ENCODE results near the gene KCNC1.
A peak's percentile ranks its signal among the peaks of the same experiment; 100 is the strongest.

Gene KCNC1

GRCh38 chr11:17814546-17814945 lies 80.0 kb downstream of the KCNC1 start:
- no peak for DNase-seq (ENCODE audit: low read depth, low spot score)
- TF ChIP-seq CTCF (IDR thresholded peaks at IDR 0.05; ENCODE audit: low read depth, low read length), result no peak
- no peak overlapping the region for H3K4me3 ChIP-seq (ENCODE audit: low read depth, low read length)
- in situ Hi-C loops (cut with HindIII; ENCODE audit: low sequenced_read_pairs), result no loop called here

GRCh38 chr11:17816232-17816931 lies 81.8 kb downstream of the KCNC1 start:
- in situ Hi-C loops (cut with HindIII; ENCODE audit: low sequenced_read_pairs), result no loop called here
- H3K4me3 ChIP-seq (ENCODE audit: low read depth, low read length), result no peak overlapping the region
- no peak for TF ChIP-seq CTCF (IDR thresholded peaks at IDR 0.05; ENCODE audit: low read depth, low read length)
- DNase-seq (ENCODE audit: low read depth, low spot score), result no peak

GRCh38 chr11:17821648-17822400 lies 87.2 kb downstream of the KCNC1 start:
- in situ Hi-C loops (cut with HindIII; ENCODE audit: low sequenced_read_pairs), result no loop called here
- peak; percentile 4 for DNase-seq (ENCODE audit: low read depth, low spot score)
- no peak overlapping the region for H3K4me3 ChIP-seq (ENCODE audit: low read depth, low read length)
- TF ChIP-seq CTCF (IDR thresholded peaks at IDR 0.05; ENCODE audit: low read depth, low read length), result no peak

GRCh38 chr11:17822401-17822781 lies 87.8 kb downstream of the KCNC1 start:
- no peak for TF ChIP-seq CTCF (IDR thresholded peaks at IDR 0.05; ENCODE audit: low read depth, low read length)
- DNase-seq (ENCODE audit: low read depth, low spot score), result no peak
- no peak overlapping the region for H3K4me3 ChIP-seq (ENCODE audit: low read depth, low read length)
- in situ Hi-C loops (cut with HindIII; ENCODE audit: low sequenced_read_pairs), result no loop called here

DNA sequence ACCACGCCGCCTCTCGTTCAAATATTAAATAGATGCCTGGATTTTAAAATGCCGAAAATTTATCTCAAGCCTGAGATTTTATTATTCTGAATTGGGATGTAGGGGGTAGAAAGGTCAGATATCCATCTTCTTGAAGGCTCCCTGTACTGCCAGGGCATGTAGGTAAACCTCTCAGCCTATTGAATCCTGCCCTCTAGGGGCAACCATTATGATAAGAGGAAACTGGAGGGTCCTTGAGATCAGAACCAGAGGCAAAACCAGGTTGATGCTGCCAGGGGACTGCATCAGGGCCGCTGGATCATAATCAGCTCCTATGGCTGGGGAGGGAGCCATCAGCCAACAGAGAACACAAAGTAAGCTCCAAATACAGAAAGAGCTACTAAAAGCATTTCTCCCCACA lies 92.4 kb downstream of the KCNC1 start:
- DNase-seq (ENCODE audit: low read depth, low spot score), result no peak
- TF ChIP-seq CTCF (IDR thresholded peaks at IDR 0.05; ENCODE audit: low read depth, low read length), result peak; percentile 20
- in situ Hi-C loops (cut with HindIII; ENCODE audit: low sequenced_read_pairs), result no loop called here
- H3K4me3 ChIP-seq (ENCODE audit: low read depth, low read length), result no peak overlapping the region

DNA sequence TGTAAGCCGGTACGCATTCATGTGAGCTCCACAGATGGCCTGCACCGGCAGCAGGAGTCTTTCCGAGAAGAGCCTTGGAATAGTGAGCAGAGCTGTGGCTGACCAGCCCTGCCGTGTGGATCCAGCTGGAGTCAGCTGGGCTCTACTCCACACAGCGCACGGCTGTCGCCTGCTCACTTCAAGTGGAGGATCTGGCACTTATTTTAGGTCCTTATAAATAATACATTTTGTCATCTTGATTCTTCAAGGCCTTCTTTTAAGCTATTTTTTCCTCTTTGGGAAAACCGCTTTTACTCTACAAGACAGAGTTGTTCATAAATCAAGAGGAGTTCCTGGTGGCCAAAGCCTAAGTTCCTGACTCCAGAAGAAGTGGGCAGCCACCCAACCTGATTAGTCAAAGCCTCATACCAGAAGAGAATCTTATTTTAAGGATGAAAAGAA lies 93.8 kb downstream of the KCNC1 start:
- no peak for TF ChIP-seq CTCF (IDR thresholded peaks at IDR 0.05; ENCODE audit: low read depth, low read length)
- peak; percentile 25 for DNase-seq (ENCODE audit: low read depth, low spot score)
- H3K4me3 ChIP-seq (ENCODE audit: low read depth, low read length), result no peak overlapping the region
- in situ Hi-C loops (cut with HindIII; ENCODE audit: low sequenced_read_pairs), result no loop called here

All from astrocyte of the spinal cord (primary cell).